ENCODE data around the gene IFNAR1. TPM values are rescaled to one million over a fixed set of nuclear protein-coding genes. Genes with fewer than 3 reads are reported as not detected.

Gene IFNAR1
- total and polyA plus RNA-seq, 9 of the 15 experiments (the other 6 are each of a cell fraction or from before 2014, with no cell fraction given): 8.6 to 31.8 (median 14.8) TPM

- TF ChIP-seq NFXL1 (CRISPR knock-in tag; IDR thresholded peaks at IDR 0.05) (no peak), GTF2A2 (tag; IDR thresholded peaks at IDR 0.05) (no peak), ARID4B (CRISPR knock-in tag; IDR thresholded peaks at IDR 0.05) (no peak), ZNF175 (CRISPR knock-in tag; IDR thresholded peaks at IDR 0.05; ENCODE audit: low read depth) (no peak), ZBED1 (IDR thresholded peaks at IDR 0.05) (no peak), CBFA2T3 (IDR thresholded peaks at IDR 0.05) (peak; percentile 17; the same call in 1 of the 2 replicates), ZBTB43 (CRISPR knock-in tag; IDR thresholded peaks at IDR 0.05) (no peak), PREB (CRISPR knock-in tag; IDR thresholded peaks at IDR 0.05) (no peak)
Measured at GRCh38 chr21:33383056-33383888, 58.5 kb downstream of the IFNAR1 start (continued).
